Thoracic aorta (tissue), 2 donors: Measurements from ENCODE around the gene AMPD3. TPM values are rescaled to one million over a fixed set of nuclear protein-coding genes. Genes with fewer than 3 reads are reported as not detected.

Experiments
- ATAC-seq: fragments of 150-250 bp; one replicate; pipeline ENCODE4 v1.8.0; 2017; ENCODE audit warnings: low read depth; ENCODE audit not compliant: insufficient number of reproducible peaks, low FRiP score
- DNase-seq: peaks from one replicate; pipeline ENCODE4 v3.0.0-alpha.2; 2020; ENCODE audit warnings: low spot score
- H3K27ac ChIP-seq, 2 donors: fragments of 200-600 bp; sonication (generic); 1 replicate in 1 of 2; 2 replicates in 1 of 2; pipeline ENCODE4 v1.5.1; 2016; ENCODE audit warnings: mild to moderate bottlenecking in 2 of 2, moderate library complexity in 2 of 2
- H3K27me3 ChIP-seq: fragments of 200-600 bp; sonication (generic); replicated peaks from 2 replicates; pipeline ENCODE4 v1.6.0; 2016; ENCODE audit warnings: mild to moderate bottlenecking; ENCODE audit not compliant: insufficient read depth
- H3K36me3 ChIP-seq: fragments of 200-600 bp; sonication (generic); one replicate; pipeline ENCODE4 v1.5.1; 2016
- H3K4me1 ChIP-seq, 2 donors: fragments of 200-600 bp; sonication (generic); 1 replicate in 1 of 2; 2 replicates in 1 of 2; pipeline versions ENCODE4 v1.5.1 to v1.6.0; 2016; ENCODE audit warnings: low read depth in 2 of 2, mild to moderate bottlenecking in 1 of 2; ENCODE audit not compliant: control insufficient read depth in 1 of 2
- H3K4me3 ChIP-seq: fragments of 200-600 bp; sonication (generic); 2 replicates; pipeline ENCODE4 v1.5.1; 2016; ENCODE audit warnings: mild to moderate bottlenecking
- H3K9me3 ChIP-seq: fragments of 200-600 bp; sonication (generic); 2 replicates; pipeline ENCODE4 v1.5.1; 2016
- CTCF ChIP-seq: fragments of 200-600 bp; sonication (generic); IDR thresholded peaks from one replicate; pipeline ENCODE4 v1.5.1; 2019; ENCODE audit warnings: antibody characterized with exemption
- total RNA-seq, 2 donors: library from RNA; depleted of rRNA; stranded (reverse); fragments of >200 nt; gene quantifications; one replicate each; pipeline versions ENCODE4 v1.1.0 to v1.2.3, GENCODE V29; 2016

AMPD3 gene
- total RNA-seq, 2 donors from 2014 or later = 7.0 to 17.6 TPM

GRCh38 chr11:10488121-10488933, 33.3 kb downstream of the AMPD3 start:
- H3K9me3 ChIP-seq = no peaks in the 10 kb centered on the region
- no peak for TF ChIP-seq CTCF
- H3K36me3 ChIP-seq = no peaks in the 10 kb centered on the region
- no peak for DNase-seq
- no peak overlapping the region for H3K27ac ChIP-seq
- no peak for ATAC-seq
- H3K27me3 ChIP-seq = no peaks in the 10 kb centered on the region
- H3K4me3 ChIP-seq = no peak overlapping the region
- peaks cover 6 to 17% of the 10 kb centered on the region in 2 donors for H3K4me1 ChIP-seq

- Histone ChIP-seq H3K4me1 (peaks cover 6 to 17% of the 10 kb centered on the region in 2 donors), H3K27ac (no peak overlapping the region), H3K9me3 (no peaks in the 10 kb centered on the region), H3K4me3 (no peak overlapping the region), H3K36me3 (no peaks in the 10 kb centered on the region), H3K27me3 (no peaks in the 10 kb centered on the region)
- no peak for TF ChIP-seq CTCF
- no peak for ATAC-seq
- DNase-seq = no peak
These were observed 34.0 kb downstream of the AMPD3 start for GRCh38 chr11:10488934-10489691.

DNA sequence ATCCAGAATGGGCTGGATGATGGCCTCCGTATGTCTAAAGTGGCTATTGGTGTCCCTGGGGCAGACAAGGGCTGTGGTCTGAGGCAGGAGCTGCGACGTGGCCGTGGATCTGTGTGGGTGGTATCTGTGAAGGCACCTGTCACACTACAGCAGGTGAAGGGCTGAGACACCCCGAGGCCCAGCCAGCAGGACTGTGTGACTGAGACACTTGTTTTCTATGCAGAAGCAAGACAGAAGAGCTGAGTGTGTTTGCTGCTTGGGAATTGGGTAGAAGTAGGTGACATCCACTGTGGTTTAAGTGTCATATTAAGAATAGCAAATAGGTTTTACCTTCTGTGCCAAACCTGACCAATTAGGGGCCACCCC, 35.0 kb downstream of the AMPD3 start:
- peak overlapping the region; percentile 27 to 51 for H3K27ac ChIP-seq
- DNase-seq (no peak), ATAC-seq (no peak)
- H3K36me3 ChIP-seq = no peaks in the 10 kb centered on the region
- no peak for TF ChIP-seq CTCF
- no peaks in the 10 kb centered on the region for H3K27me3 ChIP-seq
- no peak overlapping the region for H3K4me3 ChIP-seq
- H3K4me1 ChIP-seq = peaks cover 6 to 17% of the 10 kb centered on the region in 2 donors
- H3K9me3 ChIP-seq = no peaks in the 10 kb centered on the region

DNA sequence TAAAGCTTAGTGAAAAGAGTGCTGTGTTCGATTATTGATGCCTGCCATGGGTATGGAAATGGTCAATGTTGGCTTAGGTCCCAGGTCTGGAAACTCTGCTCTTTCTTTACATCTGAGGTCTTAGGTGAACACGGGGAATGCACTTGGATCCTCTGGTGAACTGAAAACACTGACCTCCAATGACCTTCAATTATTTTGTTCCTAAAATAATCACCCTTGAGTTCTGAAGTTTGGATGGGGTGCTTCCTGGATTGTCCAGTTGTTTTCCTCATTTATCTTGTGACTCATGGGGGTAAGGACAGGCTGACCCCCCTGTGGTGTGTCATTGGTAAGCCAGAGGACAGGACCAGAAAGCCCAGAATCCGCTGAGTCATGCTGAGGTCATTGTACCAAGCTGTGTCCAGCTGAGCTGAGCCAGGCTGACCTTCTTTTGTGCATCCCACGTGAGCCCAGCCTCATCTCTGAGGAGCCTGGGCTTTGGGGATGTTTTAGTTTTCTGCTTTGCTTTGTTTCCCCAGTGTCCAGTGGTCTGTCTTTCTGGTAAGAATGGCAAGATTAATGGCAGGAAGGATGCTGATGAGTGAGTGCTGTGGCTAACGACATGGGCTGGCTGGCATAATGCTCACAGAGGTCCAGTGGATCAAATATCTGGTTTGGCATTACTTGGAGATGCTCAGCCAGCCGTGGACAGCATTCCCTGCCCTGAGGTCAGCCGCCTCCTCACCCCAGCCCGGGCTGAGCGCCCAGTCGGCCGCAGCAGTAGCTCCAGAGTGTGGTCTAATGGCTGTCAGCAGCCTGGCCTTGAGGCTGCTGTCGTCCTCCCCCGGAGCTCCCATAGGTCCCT, 35.6 kb downstream of the AMPD3 start:
- no peak overlapping the region for H3K4me3 ChIP-seq
- no peaks in the 10 kb centered on the region for H3K27me3 ChIP-seq
- no peak for TF ChIP-seq CTCF
- peak; percentile 87 for DNase-seq
- ATAC-seq = peak; percentile 94
- H3K4me1 ChIP-seq = peaks cover 6 to 17% of the 10 kb centered on the region in 2 donors
- H3K9me3 ChIP-seq = no peaks in the 10 kb centered on the region
- H3K27ac ChIP-seq = peak overlapping the region; percentile 51 to 57
- no peaks in the 10 kb centered on the region for H3K36me3 ChIP-seq
